ENCODE data around the gene TMEM132A. TPM values are rescaled to one million over a fixed set of nuclear protein-coding genes. Genes with fewer than 3 reads are reported as not detected.

The TMEM132A gene
- polyA plus RNA-seq, 1 experiment: 17.9 TPM

DNA sequence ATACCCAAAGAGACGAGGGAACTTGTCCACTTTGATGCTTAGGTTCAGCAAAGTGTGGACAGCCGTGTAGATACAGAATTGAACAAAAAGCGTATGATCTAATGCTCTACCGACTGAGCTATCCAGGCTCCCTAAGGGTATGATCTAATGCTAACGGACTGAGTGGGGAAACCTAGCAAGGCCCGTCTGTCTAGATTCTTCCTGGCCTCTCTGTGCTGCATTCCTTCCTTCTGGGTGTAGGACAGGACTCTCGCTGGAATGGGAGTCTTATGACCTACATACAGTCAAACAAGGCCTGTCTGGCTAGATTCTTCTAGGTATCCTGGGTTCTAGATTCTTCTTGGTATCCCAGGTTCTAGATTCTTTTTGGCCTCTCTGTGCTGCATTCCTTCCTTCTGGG lies 36.1 kb downstream of the TMEM132A start:
- ChIA-PET POLR2A (no interaction called here), CTCF (interaction anchor here (2.9 kb wide), 1 partner anchor 10 kb away, joined by 16 read pairs; the partner anchor contains the start of gene CD6)
- TF ChIP-seq, protein P1, sequence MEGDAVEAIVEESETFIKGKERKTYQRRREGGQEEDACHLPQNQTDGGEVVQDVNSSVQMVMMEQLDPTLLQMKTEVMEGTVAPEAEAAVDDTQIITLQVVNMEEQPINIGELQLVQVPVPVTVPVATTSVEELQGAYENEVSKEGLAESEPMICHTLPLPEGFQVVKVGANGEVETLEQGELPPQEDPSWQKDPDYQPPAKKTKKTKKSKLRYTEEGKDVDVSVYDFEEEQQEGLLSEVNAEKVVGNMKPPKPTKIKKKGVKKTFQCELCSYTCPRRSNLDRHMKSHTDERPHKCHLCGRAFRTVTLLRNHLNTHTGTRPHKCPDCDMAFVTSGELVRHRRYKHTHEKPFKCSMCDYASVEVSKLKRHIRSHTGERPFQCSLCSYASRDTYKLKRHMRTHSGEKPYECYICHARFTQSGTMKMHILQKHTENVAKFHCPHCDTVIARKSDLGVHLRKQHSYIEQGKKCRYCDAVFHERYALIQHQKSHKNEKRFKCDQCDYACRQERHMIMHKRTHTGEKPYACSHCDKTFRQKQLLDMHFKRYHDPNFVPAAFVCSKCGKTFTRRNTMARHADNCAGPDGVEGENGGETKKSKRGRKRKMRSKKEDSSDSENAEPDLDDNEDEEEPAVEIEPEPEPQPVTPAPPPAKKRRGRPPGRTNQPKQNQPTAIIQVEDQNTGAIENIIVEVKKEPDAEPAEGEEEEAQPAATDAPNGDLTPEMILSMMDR (IDR thresholded peaks at IDR 0.05; ENCODE audit: insufficient read depth, low read depth, low read length): no peak
- no peak overlapping the region for H3K4me3 ChIP-seq (ENCODE audit: low read depth, low read length)
- H3K36me3 ChIP-seq (ENCODE audit: control insufficient read depth, insufficient read depth, low read length): no peaks in the 10 kb centered on the region
- peaks cover 6% of the 10 kb centered on the region for H3K27me3 ChIP-seq (ENCODE audit: control insufficient read depth, insufficient read depth, low read length)
- no peak for DNase-seq (ENCODE audit: low read depth)

DNA sequence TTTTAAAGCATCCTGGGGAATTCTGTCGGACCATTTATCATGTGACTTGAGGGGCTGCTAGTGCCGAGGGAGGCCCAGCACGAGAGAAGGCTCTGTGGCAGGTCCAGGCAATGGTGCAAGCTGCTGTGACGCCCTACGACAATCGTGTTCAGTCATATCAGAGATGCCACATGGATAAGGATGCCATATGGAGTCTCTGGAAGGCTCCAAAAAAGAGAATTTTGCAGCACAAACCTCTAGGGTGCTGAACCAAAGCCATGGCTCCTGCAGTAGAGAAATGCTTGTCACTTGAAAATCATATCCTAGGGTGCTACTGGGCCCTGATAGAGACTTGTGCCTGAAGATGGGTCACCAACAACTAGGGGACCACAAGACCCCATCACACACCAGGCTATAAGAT lies 40.5 kb downstream of the TMEM132A start:
- POLR2A ChIA-PET: no interaction called here
- DNase-seq (ENCODE audit: low read depth): no peak
- Histone ChIP-seq H3K36me3 (ENCODE audit: control insufficient read depth, insufficient read depth, low read length) (no peaks in the 10 kb centered on the region), H3K4me3 (ENCODE audit: low read depth, low read length) (no peak overlapping the region), H3K27me3 (ENCODE audit: control insufficient read depth, insufficient read depth, low read length) (peaks cover 10% of the 10 kb centered on the region)
- CTCF ChIA-PET: interaction anchor here (1.6 kb wide), 1 partner anchor 210 kb away, joined by 3 read pairs; no protein-coding TSS in a partner anchor
- TF ChIP-seq, protein P1 (IDR thresholded peaks at IDR 0.05; ENCODE audit: insufficient read depth, low read depth, low read length): no peak

DNA sequence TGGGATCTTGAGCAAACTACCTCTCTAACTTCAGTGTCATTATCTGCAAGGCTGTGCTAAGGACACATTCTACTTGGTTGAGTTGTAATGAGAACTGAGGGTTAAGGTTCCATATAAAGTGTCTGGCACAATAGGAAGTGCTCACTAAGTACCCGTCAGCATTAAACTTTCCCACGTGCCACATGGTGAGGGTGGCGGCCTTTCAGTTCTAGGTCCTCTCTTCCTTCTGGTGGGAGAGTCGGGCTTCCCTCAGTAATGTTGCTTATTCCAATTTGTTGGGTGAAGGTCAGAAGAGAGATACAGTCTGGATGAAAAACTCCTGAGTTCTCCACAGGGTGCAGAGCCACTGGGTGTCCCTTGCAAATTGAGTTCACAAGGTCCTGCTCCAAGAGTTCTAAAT lies 42.6 kb downstream of the TMEM132A start:
- TF ChIP-seq, protein P1 (IDR thresholded peaks at IDR 0.05; ENCODE audit: insufficient read depth, low read depth, low read length): no peak
- Histone ChIP-seq H3K36me3 (ENCODE audit: control insufficient read depth, insufficient read depth, low read length) (no peaks in the 10 kb centered on the region), H3K4me3 (ENCODE audit: low read depth, low read length) (no peak overlapping the region), H3K27me3 (ENCODE audit: control insufficient read depth, insufficient read depth, low read length) (peaks cover 11% of the 10 kb centered on the region)
- CTCF ChIA-PET: interaction anchor here (1.2 to 2.5 kb wide), 5 partner anchors 18 to 223 kb away, joined by 3 to 15 read pairs (median 3); no protein-coding TSS in a partner anchor
- DNase-seq (ENCODE audit: low read depth): no peak
- POLR2A ChIA-PET: no interaction called here

DNA sequence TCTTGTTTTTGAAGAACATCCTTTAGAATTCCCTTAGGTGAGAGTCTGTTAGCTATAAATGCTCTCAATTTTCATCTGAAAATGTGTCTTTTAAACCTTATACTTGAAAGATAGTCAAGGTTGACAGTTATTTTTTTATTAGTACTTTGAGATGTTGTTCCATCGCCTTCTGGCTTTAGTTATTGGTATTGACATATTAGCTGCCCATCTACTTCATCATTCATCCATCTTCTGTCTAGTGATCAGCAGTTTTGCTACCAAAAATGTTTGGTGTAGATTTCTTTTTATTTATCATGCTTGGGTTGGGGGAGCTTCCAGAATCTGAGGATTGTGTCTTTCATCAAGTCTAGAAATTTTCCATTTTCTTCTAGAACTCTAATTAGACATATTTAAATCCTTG lies 44.0 kb downstream of the TMEM132A start:
- Histone ChIP-seq H3K27me3 (ENCODE audit: control insufficient read depth, insufficient read depth, low read length) (peaks cover 16% of the 10 kb centered on the region), H3K36me3 (ENCODE audit: control insufficient read depth, insufficient read depth, low read length) (no peaks in the 10 kb centered on the region), H3K4me3 (ENCODE audit: low read depth, low read length) (no peak overlapping the region)
- CTCF ChIA-PET: interaction anchor here (0.7 to 3.7 kb wide), 6 partner anchors 45 to 221 kb away, joined by 3 to 22 read pairs (median 4); partner anchors contain the start of gene TMEM132A
- POLR2A ChIA-PET: no interaction called here
- no peak for DNase-seq (ENCODE audit: low read depth)
- TF ChIP-seq, protein P1 (IDR thresholded peaks at IDR 0.05; ENCODE audit: insufficient read depth, low read depth, low read length): no peak

DNA sequence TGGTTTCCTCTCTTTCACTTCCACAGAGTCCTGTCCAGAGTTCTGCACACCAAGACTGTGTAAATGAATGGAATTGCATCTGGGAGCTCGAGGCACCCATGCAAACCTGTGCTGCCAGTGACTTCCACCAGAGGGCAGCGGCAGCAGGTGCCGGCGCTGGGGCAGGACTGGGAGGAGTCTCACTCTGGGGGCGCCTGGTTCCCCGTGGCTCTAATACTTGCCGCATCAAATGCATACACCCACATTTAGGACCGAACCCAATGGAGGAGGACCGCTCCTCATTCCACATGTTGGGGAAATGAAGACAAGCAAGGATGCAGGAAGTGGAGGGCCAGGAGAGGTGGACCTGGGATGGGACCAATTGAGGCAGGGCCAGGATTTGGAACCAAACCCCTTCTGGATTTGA lies 46.1 kb downstream of the TMEM132A start:
- DNase-seq (ENCODE audit: low read depth): no peak
- CTCF ChIA-PET: interaction anchor here (0.6 to 3.7 kb wide), 19 partner anchors 9 to 208 kb away, joined by 3 to 22 read pairs (median 5); partner anchors contain the start of genes TMEM132A and VPS37C

More for the DNA sequence above, 46.1 kb downstream of the TMEM132A start:
- TF ChIP-seq, protein P1 (IDR thresholded peaks at IDR 0.05; ENCODE audit: insufficient read depth, low read depth, low read length): peak; percentile 93
- POLR2A ChIA-PET: no interaction called here
- H3K4me3 ChIP-seq (ENCODE audit: low read depth, low read length): no peak overlapping the region
- H3K36me3 ChIP-seq (ENCODE audit: control insufficient read depth, insufficient read depth, low read length): no peaks in the 10 kb centered on the region
- H3K27me3 ChIP-seq (ENCODE audit: control insufficient read depth, insufficient read depth, low read length): peaks cover 16% of the 10 kb centered on the region
